ENCODE measurements around the gene NLE1. TPM values are rescaled to one million over a fixed set of nuclear protein-coding genes. Genes with fewer than 3 reads are reported as not detected.

The NLE1 gene
- total RNA-seq, 1 donor from 2014 or later, result 16.7 TPM

DNA sequence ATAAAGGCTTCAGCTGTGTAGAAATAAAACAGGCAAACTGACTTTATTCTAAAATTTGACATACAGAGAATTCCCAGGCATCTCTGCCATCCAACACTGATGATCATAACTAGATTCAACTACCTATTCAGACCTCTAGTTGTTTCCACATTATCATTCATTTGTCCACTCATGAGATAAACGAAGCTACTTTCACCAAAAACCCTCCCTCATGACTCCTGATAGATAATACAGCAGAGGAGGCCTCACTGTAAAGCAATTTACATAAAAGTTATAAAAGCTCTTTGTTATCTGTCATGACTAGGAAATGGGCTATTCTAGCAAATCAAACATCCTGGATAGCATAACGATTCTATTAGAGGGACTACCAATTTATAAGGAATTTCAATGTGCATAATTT is 59.0 kb downstream of the NLE1 start:
- H3K27ac Mint-ChIP-seq (ENCODE audit: unreplicated experiment), result no peak overlapping the region
- no peak overlapping the region for H3K4me3 Mint-ChIP-seq (ENCODE audit: unreplicated experiment)
- TF ChIP-seq, protein P1, sequence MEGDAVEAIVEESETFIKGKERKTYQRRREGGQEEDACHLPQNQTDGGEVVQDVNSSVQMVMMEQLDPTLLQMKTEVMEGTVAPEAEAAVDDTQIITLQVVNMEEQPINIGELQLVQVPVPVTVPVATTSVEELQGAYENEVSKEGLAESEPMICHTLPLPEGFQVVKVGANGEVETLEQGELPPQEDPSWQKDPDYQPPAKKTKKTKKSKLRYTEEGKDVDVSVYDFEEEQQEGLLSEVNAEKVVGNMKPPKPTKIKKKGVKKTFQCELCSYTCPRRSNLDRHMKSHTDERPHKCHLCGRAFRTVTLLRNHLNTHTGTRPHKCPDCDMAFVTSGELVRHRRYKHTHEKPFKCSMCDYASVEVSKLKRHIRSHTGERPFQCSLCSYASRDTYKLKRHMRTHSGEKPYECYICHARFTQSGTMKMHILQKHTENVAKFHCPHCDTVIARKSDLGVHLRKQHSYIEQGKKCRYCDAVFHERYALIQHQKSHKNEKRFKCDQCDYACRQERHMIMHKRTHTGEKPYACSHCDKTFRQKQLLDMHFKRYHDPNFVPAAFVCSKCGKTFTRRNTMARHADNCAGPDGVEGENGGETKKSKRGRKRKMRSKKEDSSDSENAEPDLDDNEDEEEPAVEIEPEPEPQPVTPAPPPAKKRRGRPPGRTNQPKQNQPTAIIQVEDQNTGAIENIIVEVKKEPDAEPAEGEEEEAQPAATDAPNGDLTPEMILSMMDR (IDR thresholded peaks at IDR 0.05; ENCODE audit: unreplicated experiment), result no peak
- H3K9me3 Mint-ChIP-seq (ENCODE audit: unreplicated experiment), result no peaks in the 10 kb centered on the region
- H3K4me1 Mint-ChIP-seq (ENCODE audit: unreplicated experiment), result peaks cover 24% of the 10 kb centered on the region
- DNase-seq (ENCODE audit: low spot score), result no peak
- H3K27me3 Mint-ChIP-seq (ENCODE audit: unreplicated experiment), result peaks cover 6% of the 10 kb centered on the region
- no peaks in the 10 kb centered on the region for H3K36me3 Mint-ChIP-seq (ENCODE audit: low read depth, unreplicated experiment)

DNA sequence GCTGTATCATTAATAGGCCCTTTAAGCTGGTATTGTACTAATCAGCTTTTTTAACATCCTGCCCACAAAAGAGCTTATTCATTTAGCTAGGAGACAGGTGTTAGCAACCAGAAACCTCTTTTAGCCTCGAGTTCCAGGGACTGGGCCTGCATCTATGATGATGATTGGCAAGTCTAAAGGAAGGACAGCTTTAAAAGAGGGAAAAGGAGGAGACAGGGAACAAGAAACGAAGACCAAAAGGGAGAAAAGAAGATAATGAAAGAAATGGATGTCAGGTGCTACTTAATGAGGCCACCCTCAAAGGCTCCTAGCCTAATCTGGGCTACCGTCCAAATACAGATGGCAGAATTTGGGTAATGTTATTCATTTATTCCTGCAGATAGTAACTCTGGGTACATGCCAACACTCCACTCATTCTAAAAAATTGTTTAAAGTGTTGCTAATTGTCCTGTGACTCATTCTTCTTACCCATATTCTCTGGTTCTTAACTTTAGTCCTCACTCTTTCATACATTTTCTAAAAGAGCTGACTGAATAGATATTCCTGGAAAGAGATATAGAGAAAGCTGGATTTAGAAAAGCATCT is 59.9 kb downstream of the NLE1 start:
- H3K4me1 Mint-ChIP-seq (ENCODE audit: unreplicated experiment), result peaks cover 17% of the 10 kb centered on the region
- H3K27ac Mint-ChIP-seq (ENCODE audit: unreplicated experiment), result no peak overlapping the region
- TF ChIP-seq, protein P1 (IDR thresholded peaks at IDR 0.05; ENCODE audit: unreplicated experiment), result no peak

DNA sequence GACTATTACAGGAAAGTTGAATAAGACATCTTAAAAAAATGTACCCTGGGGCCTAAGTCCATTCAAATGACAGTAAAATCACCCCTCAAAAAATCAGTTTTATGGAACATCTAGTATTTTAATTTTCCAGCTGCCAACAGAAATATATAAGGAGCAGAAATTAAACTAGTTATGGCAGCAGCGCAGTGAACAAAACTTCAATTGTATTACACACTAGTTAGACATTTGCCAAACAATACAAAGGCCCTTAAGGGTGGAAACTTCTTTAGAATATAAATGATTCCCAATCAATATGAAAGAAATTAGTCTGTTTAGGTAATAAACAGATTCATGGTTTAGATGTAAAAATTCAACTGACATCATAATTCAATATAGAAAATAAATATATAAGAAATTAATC is 60.5 kb downstream of the NLE1 start:
- no peaks in the 10 kb centered on the region for H3K9me3 Mint-ChIP-seq (ENCODE audit: unreplicated experiment)
- DNase-seq (ENCODE audit: low spot score), result no peak
- H3K27me3 Mint-ChIP-seq (ENCODE audit: unreplicated experiment), result peaks cover 3% of the 10 kb centered on the region
- H3K27ac Mint-ChIP-seq (ENCODE audit: unreplicated experiment), result no peak overlapping the region
- H3K4me3 Mint-ChIP-seq (ENCODE audit: unreplicated experiment), result no peak overlapping the region
- H3K36me3 Mint-ChIP-seq (ENCODE audit: low read depth, unreplicated experiment), result no peaks in the 10 kb centered on the region
- TF ChIP-seq, protein P1 (IDR thresholded peaks at IDR 0.05; ENCODE audit: unreplicated experiment), result no peak
- H3K4me1 Mint-ChIP-seq (ENCODE audit: unreplicated experiment), result peaks cover 15% of the 10 kb centered on the region

More for the DNA sequence above, 59.9 kb downstream of the NLE1 start:
- DNase-seq (ENCODE audit: low spot score), result no peak
- H3K27me3 Mint-ChIP-seq (ENCODE audit: unreplicated experiment), result peaks cover 6% of the 10 kb centered on the region
- H3K9me3 Mint-ChIP-seq (ENCODE audit: unreplicated experiment), result no peaks in the 10 kb centered on the region
- no peak overlapping the region for H3K4me3 Mint-ChIP-seq (ENCODE audit: unreplicated experiment)
- no peaks in the 10 kb centered on the region for H3K36me3 Mint-ChIP-seq (ENCODE audit: low read depth, unreplicated experiment)

DNA sequence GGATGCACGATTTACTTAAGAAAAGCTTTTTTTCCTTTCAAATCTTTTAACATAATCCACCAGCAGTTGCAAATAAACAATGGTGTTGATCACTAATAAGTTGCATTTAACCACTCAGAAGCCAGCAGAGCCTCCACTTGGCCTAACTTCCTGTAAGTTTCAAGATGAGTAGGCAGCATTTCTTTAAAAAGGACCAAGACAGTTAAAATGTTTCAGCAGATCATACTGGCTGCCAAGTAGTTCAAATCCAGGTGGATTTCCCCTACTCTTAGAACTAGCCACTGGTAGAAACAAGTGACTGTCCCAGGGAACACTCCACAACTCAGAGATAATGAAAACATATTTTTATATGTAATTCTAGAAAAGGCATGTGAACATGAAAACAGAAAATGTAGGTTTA is 61.6 kb downstream of the NLE1 start:
- no peak overlapping the region for H3K4me3 Mint-ChIP-seq (ENCODE audit: unreplicated experiment)
- H3K4me1 Mint-ChIP-seq (ENCODE audit: unreplicated experiment), result peaks cover 17% of the 10 kb centered on the region
- H3K36me3 Mint-ChIP-seq (ENCODE audit: low read depth, unreplicated experiment), result no peaks in the 10 kb centered on the region
- H3K27ac Mint-ChIP-seq (ENCODE audit: unreplicated experiment), result no peak overlapping the region
- no peaks in the 10 kb centered on the region for H3K9me3 Mint-ChIP-seq (ENCODE audit: unreplicated experiment)
- TF ChIP-seq, protein P1 (IDR thresholded peaks at IDR 0.05; ENCODE audit: unreplicated experiment), result no peak
- H3K27me3 Mint-ChIP-seq (ENCODE audit: unreplicated experiment), result peaks cover 3% of the 10 kb centered on the region
- DNase-seq (ENCODE audit: low spot score), result no peak

DNA sequence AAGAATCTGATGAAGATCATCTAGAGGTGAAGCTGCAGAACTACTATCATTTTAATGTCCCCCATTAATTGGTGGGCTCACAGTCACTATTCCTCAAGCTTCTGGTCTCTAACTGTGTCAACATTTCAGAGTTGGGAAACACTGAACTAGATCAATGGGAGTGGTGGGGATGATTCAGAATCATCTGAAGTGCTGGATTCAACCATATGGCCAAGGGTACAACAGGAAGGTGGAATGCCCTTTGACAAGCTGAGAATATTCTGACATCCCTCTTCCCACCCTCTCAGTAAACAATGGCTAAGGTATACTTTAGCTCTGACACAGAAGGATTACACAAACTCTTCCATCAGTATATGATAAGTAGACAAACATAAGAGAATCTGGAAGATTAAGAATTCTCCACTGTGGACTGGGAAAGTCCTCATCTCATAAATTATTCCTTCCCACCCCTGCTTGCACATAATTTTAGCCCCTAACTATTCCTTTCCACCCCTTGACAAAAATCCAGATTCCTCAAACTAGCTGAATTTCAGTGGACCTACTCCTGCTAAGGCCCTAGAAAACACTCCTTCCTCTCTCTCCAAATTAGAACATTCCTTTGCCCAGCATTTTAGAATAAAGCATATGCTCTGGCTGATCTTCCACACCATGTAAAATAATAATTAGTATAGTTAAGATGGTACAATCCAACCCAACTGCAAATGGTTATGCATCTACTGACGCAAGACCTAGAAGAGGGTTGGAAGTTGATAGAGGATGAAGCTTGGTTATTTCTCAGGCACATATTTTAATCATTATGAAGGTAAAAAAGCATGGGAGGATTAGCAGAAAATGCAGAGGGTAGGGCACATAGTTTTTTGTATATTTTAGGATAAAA is 62.3 kb downstream of the NLE1 start:
- Mint-ChIP-seq H3K27me3 (ENCODE audit: unreplicated experiment) (peaks cover 3% of the 10 kb centered on the region), H3K9me3 (ENCODE audit: unreplicated experiment) (no peaks in the 10 kb centered on the region), H3K4me3 (ENCODE audit: unreplicated experiment) (no peak overlapping the region), H3K27ac (ENCODE audit: unreplicated experiment) (no peak overlapping the region), H3K4me1 (ENCODE audit: unreplicated experiment) (peaks cover 21% of the 10 kb centered on the region), H3K36me3 (ENCODE audit: low read depth, unreplicated experiment) (no peaks in the 10 kb centered on the region)
- DNase-seq (ENCODE audit: low spot score), result no peak
- TF ChIP-seq, protein P1 (IDR thresholded peaks at IDR 0.05; ENCODE audit: unreplicated experiment), result no peak
